ENCODE results near the gene WDR47. TPM values are rescaled to one million over a fixed set of nuclear protein-coding genes. Genes with fewer than 3 reads are reported as not detected.

WDR47 gene
- total RNA-seq, 1 donor from 2014 or later = 30.6 TPM

DNA sequence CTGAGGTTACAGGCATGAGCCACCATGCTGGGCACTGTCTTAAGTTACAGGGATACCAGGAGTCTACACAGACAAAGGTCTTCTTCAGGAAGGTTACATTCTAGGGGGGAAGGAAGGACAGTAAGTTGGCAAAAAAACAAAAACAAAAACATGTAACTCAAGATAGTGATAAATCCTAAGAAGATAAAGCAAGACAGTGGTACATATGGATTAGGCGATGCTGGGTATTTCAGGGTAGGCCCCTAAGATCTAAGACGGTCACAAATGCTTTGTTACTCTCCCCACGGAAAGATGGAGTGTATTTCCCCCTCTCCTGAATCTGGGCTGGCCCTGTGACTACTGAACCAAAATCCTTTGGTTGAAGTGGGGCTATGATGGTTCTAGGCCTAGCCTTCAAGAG lies 86.8 kb downstream of the WDR47 start:
- no peak overlapping the region for H3K27ac Mint-ChIP-seq (ENCODE audit: unreplicated experiment)
- no peaks in the 10 kb centered on the region for H3K9me3 Mint-ChIP-seq (ENCODE audit: low read depth)
- H3K4me1 Mint-ChIP-seq (ENCODE audit: low read depth) = peaks cover 13% of the 10 kb centered on the region
- H3K36me3 Mint-ChIP-seq (ENCODE audit: low read depth) = peaks cover 3% of the 10 kb centered on the region
- no peak for DNase-seq (ENCODE audit: low spot score)
- H3K27me3 Mint-ChIP-seq (ENCODE audit: low read depth) = no peaks in the 10 kb centered on the region
- H3K4me3 Mint-ChIP-seq (ENCODE audit: unreplicated experiment) = no peak overlapping the region
- TF ChIP-seq, protein P1, sequence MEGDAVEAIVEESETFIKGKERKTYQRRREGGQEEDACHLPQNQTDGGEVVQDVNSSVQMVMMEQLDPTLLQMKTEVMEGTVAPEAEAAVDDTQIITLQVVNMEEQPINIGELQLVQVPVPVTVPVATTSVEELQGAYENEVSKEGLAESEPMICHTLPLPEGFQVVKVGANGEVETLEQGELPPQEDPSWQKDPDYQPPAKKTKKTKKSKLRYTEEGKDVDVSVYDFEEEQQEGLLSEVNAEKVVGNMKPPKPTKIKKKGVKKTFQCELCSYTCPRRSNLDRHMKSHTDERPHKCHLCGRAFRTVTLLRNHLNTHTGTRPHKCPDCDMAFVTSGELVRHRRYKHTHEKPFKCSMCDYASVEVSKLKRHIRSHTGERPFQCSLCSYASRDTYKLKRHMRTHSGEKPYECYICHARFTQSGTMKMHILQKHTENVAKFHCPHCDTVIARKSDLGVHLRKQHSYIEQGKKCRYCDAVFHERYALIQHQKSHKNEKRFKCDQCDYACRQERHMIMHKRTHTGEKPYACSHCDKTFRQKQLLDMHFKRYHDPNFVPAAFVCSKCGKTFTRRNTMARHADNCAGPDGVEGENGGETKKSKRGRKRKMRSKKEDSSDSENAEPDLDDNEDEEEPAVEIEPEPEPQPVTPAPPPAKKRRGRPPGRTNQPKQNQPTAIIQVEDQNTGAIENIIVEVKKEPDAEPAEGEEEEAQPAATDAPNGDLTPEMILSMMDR (IDR thresholded peaks at IDR 0.05) = no peak

GRCh38 chr1:108953452-108953851 lies 88.5 kb downstream of the WDR47 start:
- peaks cover 3% of the 10 kb centered on the region for H3K36me3 Mint-ChIP-seq (ENCODE audit: low read depth)
- peaks cover 22% of the 10 kb centered on the region for H3K4me1 Mint-ChIP-seq (ENCODE audit: low read depth)
- TF ChIP-seq, protein P1 (IDR thresholded peaks at IDR 0.05) = no peak
- H3K27me3 Mint-ChIP-seq (ENCODE audit: low read depth) = no peaks in the 10 kb centered on the region
- no peak for DNase-seq (ENCODE audit: low spot score)
- H3K27ac Mint-ChIP-seq (ENCODE audit: unreplicated experiment) = no peak overlapping the region
- no peaks in the 10 kb centered on the region for H3K9me3 Mint-ChIP-seq (ENCODE audit: low read depth)
- no peak overlapping the region for H3K4me3 Mint-ChIP-seq (ENCODE audit: unreplicated experiment)

- TF ChIP-seq, protein P1 (IDR thresholded peaks at IDR 0.05) = no peak
- peaks cover 24% of the 10 kb centered on the region for H3K4me1 Mint-ChIP-seq (ENCODE audit: low read depth)
- no peaks in the 10 kb centered on the region for H3K9me3 Mint-ChIP-seq (ENCODE audit: low read depth)
- H3K27ac Mint-ChIP-seq (ENCODE audit: unreplicated experiment) = no peak overlapping the region
- H3K36me3 Mint-ChIP-seq (ENCODE audit: low read depth) = peaks cover 5% of the 10 kb centered on the region
- no peak overlapping the region for H3K4me3 Mint-ChIP-seq (ENCODE audit: unreplicated experiment)
- DNase-seq (ENCODE audit: low spot score) = no peak
- no peaks in the 10 kb centered on the region for H3K27me3 Mint-ChIP-seq (ENCODE audit: low read depth)
These were observed 90.7 kb downstream of the WDR47 start for GRCh38 chr1:108951242-108951641.

GRCh38 chr1:108949044-108949443 lies 92.9 kb downstream of the WDR47 start:
- Mint-ChIP-seq H3K27me3 (ENCODE audit: low read depth) (no peaks in the 10 kb centered on the region), H3K27ac (ENCODE audit: unreplicated experiment) (peak overlapping the region; percentile 71), H3K9me3 (ENCODE audit: low read depth) (no peaks in the 10 kb centered on the region), H3K4me1 (ENCODE audit: low read depth) (peaks cover 19% of the 10 kb centered on the region), H3K4me3 (ENCODE audit: unreplicated experiment) (no peak overlapping the region), H3K36me3 (ENCODE audit: low read depth) (peaks cover 7% of the 10 kb centered on the region)
- no peak for DNase-seq (ENCODE audit: low spot score)
- TF ChIP-seq, protein P1 (IDR thresholded peaks at IDR 0.05) = no peak

DNA sequence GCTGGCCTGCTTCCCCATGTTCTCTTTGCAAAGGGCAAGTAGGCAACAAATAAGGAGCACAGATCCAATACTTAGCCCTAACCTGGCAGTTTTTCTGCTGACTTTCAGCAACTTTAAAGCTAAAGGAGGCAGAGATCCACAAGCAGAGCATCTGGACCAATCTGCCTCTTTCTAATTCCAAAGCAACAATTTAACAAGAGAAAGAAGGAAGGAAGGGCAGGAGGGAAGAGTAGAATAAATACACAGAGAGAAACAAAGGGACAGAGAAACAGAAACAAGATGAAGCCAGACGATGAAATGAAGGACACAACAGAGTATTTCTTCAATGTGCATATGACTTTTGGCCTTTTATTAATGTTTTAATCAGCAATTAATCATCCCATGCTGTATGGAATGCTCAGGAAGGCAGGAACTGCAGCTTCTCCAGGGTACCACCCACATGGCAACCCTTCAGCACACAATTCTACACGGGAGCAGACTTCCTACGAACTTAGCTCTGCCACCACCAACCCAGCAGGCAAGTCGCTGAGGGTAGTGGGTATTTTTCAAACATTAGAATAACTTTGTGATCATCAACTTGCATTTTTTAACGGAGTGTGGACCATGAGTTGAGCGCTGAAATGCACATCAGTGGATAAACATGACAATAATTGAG lies 93.9 kb downstream of the WDR47 start:
- Mint-ChIP-seq H3K36me3 (ENCODE audit: low read depth) (peaks cover 10% of the 10 kb centered on the region), H3K4me3 (ENCODE audit: unreplicated experiment) (peak overlapping the region; percentile 9), H3K27me3 (ENCODE audit: low read depth) (no peaks in the 10 kb centered on the region), H3K4me1 (ENCODE audit: low read depth) (peaks cover 19% of the 10 kb centered on the region), H3K27ac (ENCODE audit: unreplicated experiment) (peak overlapping the region; percentile 85), H3K9me3 (ENCODE audit: low read depth) (no peaks in the 10 kb centered on the region)
- TF ChIP-seq, protein P1 (IDR thresholded peaks at IDR 0.05) = no peak
- no peak for DNase-seq (ENCODE audit: low spot score)
